Measurements from ENCODE around the gene GRIK5.

DNA sequence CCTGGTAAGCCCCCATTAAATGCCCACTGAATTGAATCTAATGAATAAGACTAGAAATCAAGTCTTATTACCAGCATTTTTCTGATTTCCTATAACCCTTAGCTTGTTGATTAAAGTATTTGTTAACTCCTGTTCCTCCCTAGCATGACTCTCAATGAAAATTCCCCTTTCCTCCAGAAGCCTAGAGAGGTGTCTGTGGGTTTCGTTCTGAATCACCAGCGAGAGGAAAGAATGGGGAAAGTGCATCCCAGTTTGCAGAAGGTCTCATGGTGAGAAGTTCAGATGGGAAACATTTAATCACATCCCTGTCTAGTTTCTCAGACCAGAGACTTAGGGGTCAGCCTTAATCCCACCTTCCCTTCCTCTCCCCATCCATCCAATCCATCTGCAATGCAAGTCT is 35.4 kb upstream of the GRIK5 start:
- TF ChIP-seq, protein P1, sequence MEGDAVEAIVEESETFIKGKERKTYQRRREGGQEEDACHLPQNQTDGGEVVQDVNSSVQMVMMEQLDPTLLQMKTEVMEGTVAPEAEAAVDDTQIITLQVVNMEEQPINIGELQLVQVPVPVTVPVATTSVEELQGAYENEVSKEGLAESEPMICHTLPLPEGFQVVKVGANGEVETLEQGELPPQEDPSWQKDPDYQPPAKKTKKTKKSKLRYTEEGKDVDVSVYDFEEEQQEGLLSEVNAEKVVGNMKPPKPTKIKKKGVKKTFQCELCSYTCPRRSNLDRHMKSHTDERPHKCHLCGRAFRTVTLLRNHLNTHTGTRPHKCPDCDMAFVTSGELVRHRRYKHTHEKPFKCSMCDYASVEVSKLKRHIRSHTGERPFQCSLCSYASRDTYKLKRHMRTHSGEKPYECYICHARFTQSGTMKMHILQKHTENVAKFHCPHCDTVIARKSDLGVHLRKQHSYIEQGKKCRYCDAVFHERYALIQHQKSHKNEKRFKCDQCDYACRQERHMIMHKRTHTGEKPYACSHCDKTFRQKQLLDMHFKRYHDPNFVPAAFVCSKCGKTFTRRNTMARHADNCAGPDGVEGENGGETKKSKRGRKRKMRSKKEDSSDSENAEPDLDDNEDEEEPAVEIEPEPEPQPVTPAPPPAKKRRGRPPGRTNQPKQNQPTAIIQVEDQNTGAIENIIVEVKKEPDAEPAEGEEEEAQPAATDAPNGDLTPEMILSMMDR (IDR thresholded peaks at IDR 0.05; ENCODE audit: poor library complexity, severe bottlenecking): no peak
- TF ChIP-seq POLR2AphosphoS5 (IDR thresholded peaks at IDR 0.05) (no peak), MXI1 (conservative IDR thresholded peaks at IDR 0.05; ENCODE audit: poor library complexity, severe bottlenecking) (no peak)
- TF ChIP-seq, protein P2, sequence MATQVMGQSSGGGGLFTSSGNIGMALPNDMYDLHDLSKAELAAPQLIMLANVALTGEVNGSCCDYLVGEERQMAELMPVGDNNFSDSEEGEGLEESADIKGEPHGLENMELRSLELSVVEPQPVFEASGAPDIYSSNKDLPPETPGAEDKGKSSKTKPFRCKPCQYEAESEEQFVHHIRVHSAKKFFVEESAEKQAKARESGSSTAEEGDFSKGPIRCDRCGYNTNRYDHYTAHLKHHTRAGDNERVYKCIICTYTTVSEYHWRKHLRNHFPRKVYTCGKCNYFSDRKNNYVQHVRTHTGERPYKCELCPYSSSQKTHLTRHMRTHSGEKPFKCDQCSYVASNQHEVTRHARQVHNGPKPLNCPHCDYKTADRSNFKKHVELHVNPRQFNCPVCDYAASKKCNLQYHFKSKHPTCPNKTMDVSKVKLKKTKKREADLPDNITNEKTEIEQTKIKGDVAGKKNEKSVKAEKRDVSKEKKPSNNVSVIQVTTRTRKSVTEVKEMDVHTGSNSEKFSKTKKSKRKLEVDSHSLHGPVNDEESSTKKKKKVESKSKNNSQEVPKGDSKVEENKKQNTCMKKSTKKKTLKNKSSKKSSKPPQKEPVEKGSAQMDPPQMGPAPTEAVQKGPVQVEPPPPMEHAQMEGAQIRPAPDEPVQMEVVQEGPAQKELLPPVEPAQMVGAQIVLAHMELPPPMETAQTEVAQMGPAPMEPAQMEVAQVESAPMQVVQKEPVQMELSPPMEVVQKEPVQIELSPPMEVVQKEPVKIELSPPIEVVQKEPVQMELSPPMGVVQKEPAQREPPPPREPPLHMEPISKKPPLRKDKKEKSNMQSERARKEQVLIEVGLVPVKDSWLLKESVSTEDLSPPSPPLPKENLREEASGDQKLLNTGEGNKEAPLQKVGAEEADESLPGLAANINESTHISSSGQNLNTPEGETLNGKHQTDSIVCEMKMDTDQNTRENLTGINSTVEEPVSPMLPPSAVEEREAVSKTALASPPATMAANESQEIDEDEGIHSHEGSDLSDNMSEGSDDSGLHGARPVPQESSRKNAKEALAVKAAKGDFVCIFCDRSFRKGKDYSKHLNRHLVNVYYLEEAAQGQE (IDR thresholded peaks at IDR 0.05; ENCODE audit: borderline replicate concordance): no peak
